Neuronal stem cell (in vitro differentiated cells): ENCODE results near the gene ANKRD27.
"Not testable (repeated sequence)": the region's sequence is repeated elsewhere in the genome, so short reads cannot be mapped to it uniquely, and the experiment has no call there.

ENCODE experiments used
- DNase-seq: peaks from one replicate; pipeline ENCODE4 v3.0.0-alpha.2; 2013; ENCODE audit warnings: low spot score
- H2AFZ ChIP-seq: one replicate; pipeline ENCODE4 v1.6.1; 2013; ENCODE audit warnings: mild to moderate bottlenecking, low read length, inconsistent platforms
- H2AK5ac ChIP-seq: 2 replicates; pipeline ENCODE4 v1.6.1; 2013; ENCODE audit warnings: low read depth, mild to moderate bottlenecking, inconsistent platforms, low read length, moderate library complexity, mixed read lengths
- H2BK120ac ChIP-seq: 2 replicates; pipeline ENCODE4 v1.6.1; 2013; ENCODE audit warnings: low read depth, mild to moderate bottlenecking, inconsistent platforms, low read length, moderate library complexity, mixed read lengths
- H2BK12ac ChIP-seq: one replicate; pipeline ENCODE4 v1.6.1; 2013; ENCODE audit warnings: low read length, inconsistent platforms
- H2BK15ac ChIP-seq: 2 replicates; pipeline ENCODE4 v1.6.1; 2013; ENCODE audit warnings: mild to moderate bottlenecking, low read length, inconsistent platforms, mixed read lengths
- H2BK5ac ChIP-seq: one replicate; pipeline ENCODE4 v1.6.1; 2013; ENCODE audit warnings: inconsistent platforms, mild to moderate bottlenecking, low read length, moderate library complexity
- H3K14ac ChIP-seq: one replicate; pipeline ENCODE4 v1.6.1; 2013; ENCODE audit warnings: low read length, inconsistent platforms
- H3K18ac ChIP-seq: 2 replicates; pipeline ENCODE4 v1.6.1; 2013; ENCODE audit warnings: low read length, inconsistent platforms
- H3K23ac ChIP-seq: 2 replicates; pipeline ENCODE4 v1.6.1; 2013; ENCODE audit warnings: low read depth, mild to moderate bottlenecking, mixed read lengths, low read length, inconsistent platforms; ENCODE audit not compliant: poor library complexity
- H3K27ac ChIP-seq: replicated peaks from 3 replicates; pipeline ENCODE4 v1.5.1; 2013; ENCODE audit warnings: low read length, inconsistent platforms
- H3K27me3 ChIP-seq, 3 experiments: 2 replicates each; pipeline ENCODE4 v1.6.1; 2013; ENCODE audit warnings: low read length in 3 of 3, mild to moderate bottlenecking in 2 of 3, inconsistent platforms in 1 of 3, low read depth in 1 of 3, mixed read lengths in 1 of 3, moderate library complexity in 1 of 3; ENCODE audit not compliant: control insufficient read depth in 3 of 3, insufficient read depth in 3 of 3
- H3K36me3 ChIP-seq, 2 donors: replicated peaks in 1 of 2; 2 replicates each; pipeline ENCODE4 v1.6.1; 2013; ENCODE audit warnings: low read length in 2 of 2; ENCODE audit not compliant: control insufficient read depth in 2 of 2, insufficient read depth in 2 of 2
- H3K4ac ChIP-seq: 2 replicates; pipeline ENCODE4 v1.6.1; 2013; ENCODE audit warnings: inconsistent platforms, mild to moderate bottlenecking, low read length, moderate library complexity
- H3K4me1 ChIP-seq, 2 donors: 1 replicate in 1 of 2; 2 replicates in 1 of 2; pipeline ENCODE4 v1.6.1; 2013; ENCODE audit warnings: low read length in 2 of 2, low read depth in 1 of 2; ENCODE audit not compliant: control insufficient read depth in 2 of 2, insufficient read depth in 1 of 2
- H3K4me2 ChIP-seq: one replicate; pipeline ENCODE4 v1.6.1; 2013; ENCODE audit warnings: mild to moderate bottlenecking, low read length, inconsistent platforms; ENCODE audit not compliant: insufficient read depth, poor library complexity, severe bottlenecking
- H3K4me3 ChIP-seq, 2 donors: 2 replicates each; pipeline ENCODE4 v1.5.1; 2013; ENCODE audit warnings: low read length in 2 of 2, mild to moderate bottlenecking in 2 of 2, inconsistent platforms in 1 of 2, moderate library complexity in 1 of 2
- H3K79me1 ChIP-seq: one replicate; pipeline ENCODE4 v1.6.1; 2013; ENCODE audit warnings: low read depth, mild to moderate bottlenecking, inconsistent platforms, low read length, moderate library complexity
- H3K9ac ChIP-seq: one replicate; pipeline ENCODE4 v1.6.1; 2013; ENCODE audit warnings: mild to moderate bottlenecking, low read depth, low read length, inconsistent platforms; ENCODE audit not compliant: poor library complexity
- H3K9me3 ChIP-seq, 2 donors: replicated peaks in 1 of 2; 2 replicates each; pipeline versions ENCODE3 to v1.6.1; 2013; ENCODE audit warnings: low read length in 2 of 2, mild to moderate bottlenecking in 2 of 2, inconsistent platforms in 1 of 2, low read depth in 1 of 2, mixed read lengths in 1 of 2, moderate library complexity in 1 of 2; ENCODE audit not compliant: control insufficient read depth in 2 of 2, insufficient read depth in 1 of 2
- H4K8ac ChIP-seq: one replicate; pipeline ENCODE4 v1.6.1; 2013; ENCODE audit warnings: low read depth, mild to moderate bottlenecking, inconsistent platforms, low read length, moderate library complexity
- H4K91ac ChIP-seq: one replicate; pipeline ENCODE4 v1.6.1; 2013; ENCODE audit warnings: low read length, low read depth, mild to moderate bottlenecking, inconsistent platforms; ENCODE audit not compliant: poor library complexity
- WGBS, 2 donors: extraction: QIAGEN DNeasy Blood & Tissue Kit; methylation state at CpG; one replicate each; pipeline ENCODE4 v1.1.7; 2013; ENCODE audit warnings: missing lambda C conversion rate in 2 of 2, mixed read lengths in 1 of 2; ENCODE audit not compliant: insufficient read length in 2 of 2, insufficient replicate concordance in 1 of 2; ENCODE audit errors: extremely low coverage in 2 of 2; 5-methylcytosine and 5-hydroxymethylcytosine counted together

ANKRD27 gene

GRCh38 chr19:32594021-32594420 is 81.0 kb downstream of the ANKRD27 start:
- no peak overlapping the region for H2AFZ ChIP-seq
- H2BK5ac ChIP-seq = no peak overlapping the region
- H2BK12ac ChIP-seq = no peak overlapping the region
- H3K27me3 ChIP-seq = no peaks in the 10 kb centered on the region
- H3K9me3 ChIP-seq = peaks cover 0 to 2% of the 10 kb centered on the region in 2 donors
- H3K4me1 ChIP-seq = no peaks in the 10 kb centered on the region
- no peak overlapping the region for H2AK5ac ChIP-seq
- H3K36me3 ChIP-seq = peaks cover 19 to 60% of the 10 kb centered on the region in 2 donors
- no CpG with 5 or more reads among the region's 2 CpGs for WGBS, 2 donors
- H2BK120ac ChIP-seq = no peak overlapping the region
- H3K4me2 ChIP-seq = no peak overlapping the region
- no peak overlapping the region for H4K91ac ChIP-seq
- H3K9ac ChIP-seq = no peak overlapping the region
- no peak overlapping the region for H3K18ac ChIP-seq
- no peak for DNase-seq
- no peak overlapping the region for H3K27ac ChIP-seq
- H3K4me3 ChIP-seq = no peak overlapping the region
- no peak overlapping the region for H3K14ac ChIP-seq
- H3K79me1 ChIP-seq = no peaks in the 10 kb centered on the region
- no peak overlapping the region for H3K4ac ChIP-seq
- H3K23ac ChIP-seq = no peak overlapping the region
- no peak overlapping the region for H4K8ac ChIP-seq
- no peak overlapping the region for H2BK15ac ChIP-seq

- H2BK12ac ChIP-seq, H3K14ac ChIP-seq, H2BK15ac ChIP-seq, H3K9ac ChIP-seq, H3K79me1 ChIP-seq, H3K4me2 ChIP-seq, H2AFZ ChIP-seq, H3K23ac ChIP-seq, H2BK5ac ChIP-seq, H3K4me1 ChIP-seq, H2BK120ac ChIP-seq, H3K27ac ChIP-seq, H3K27me3 ChIP-seq, H3K4me3 ChIP-seq, H3K4ac ChIP-seq, H4K8ac ChIP-seq, H3K18ac ChIP-seq, H4K91ac ChIP-seq, DNase-seq, H2AK5ac ChIP-seq: not testable (repeated sequence)
- WGBS, 2 donors = no CpG with 5 or more reads among the region's 8 CpGs
- H3K36me3 ChIP-seq = peaks cover 14 to 47% of the 10 kb centered on the region in 2 donors
- peaks cover 3 to 13% of the 10 kb centered on the region in 2 donors for H3K9me3 ChIP-seq
These were observed 87.1 kb downstream of the ANKRD27 start for GRCh38 chr19:32587747-32588504.

GRCh38 chr19:32581705-32582179 is 93.2 kb downstream of the ANKRD27 start:
- peak overlapping the region; percentile 98 for H3K23ac ChIP-seq
- peak overlapping the region; percentile 89 for H2BK5ac ChIP-seq
- no peak overlapping the region for H4K8ac ChIP-seq
- H3K9me3 ChIP-seq = peaks cover 3 to 7% of the 10 kb centered on the region in 2 donors
- H3K4ac ChIP-seq = no peak overlapping the region
- H3K27ac ChIP-seq = no peak overlapping the region
- peak overlapping the region; percentile 0 for H2AK5ac ChIP-seq
- H3K9ac ChIP-seq = peak overlapping the region; percentile 95
- H3K4me2 ChIP-seq = peak overlapping the region; percentile 80
- peak overlapping the region; percentile 94 for H3K18ac ChIP-seq
- H2BK120ac ChIP-seq = no peak overlapping the region
- no peak overlapping the region for H4K91ac ChIP-seq
- peak overlapping the region; percentile 67 to 94 for H3K4me3 ChIP-seq
- peak overlapping the region; percentile 100 for H2AFZ ChIP-seq
- no CpG with 5 or more reads among the region's 27 CpGs for WGBS, 2 donors
- H2BK12ac ChIP-seq = no peak overlapping the region
- peak overlapping the region; percentile 75 for H3K14ac ChIP-seq
- H3K36me3 ChIP-seq = peaks cover 17 to 47% of the 10 kb centered on the region in 2 donors
- H3K27me3 ChIP-seq = peaks cover 0 to 4% (median 0%) of the 10 kb centered on the region in 3 experiments
- no peak for DNase-seq
- peaks cover 4% of the 10 kb centered on the region for H3K79me1 ChIP-seq
- no peak overlapping the region for H2BK15ac ChIP-seq
- H3K4me1 ChIP-seq = peaks cover 3 to 4% of the 10 kb centered on the region in 2 donors

- H3K27ac ChIP-seq = no peak within 1 kb of the TSS
- WGBS, 2 donors = no CpG with 5 or more reads among the region's 81 CpGs
These were observed 93.9 kb downstream of the ANKRD27 start, which contains the start of gene PDCD5 for GRCh38 chr19:32580901-32581704. TSS of gene PDCD5 (plus strand) at chr19:32581190. CDS start at chr19:32581262, 72 bp downstream.

More at GRCh38 chr19:32580901-32581704, 93.9 kb downstream of the ANKRD27 start, which contains the start of gene PDCD5:
- H3K9me3 ChIP-seq = peaks cover under 1% of the 10 kb centered on the region in 2 donors
- no peak within 1 kb of the TSS for H4K91ac ChIP-seq
- peak within 1 kb of the TSS; percentile 0 for H2AK5ac ChIP-seq
- peak within 1 kb of the TSS; percentile 42 for H2BK15ac ChIP-seq
- H3K36me3 ChIP-seq = peaks cover 14 to 40% of the 10 kb centered on the region in 2 donors
- peak within 1 kb of the TSS; percentile 100 for H2AFZ ChIP-seq
- peaks cover 3 to 4% of the 10 kb centered on the region in 2 donors for H3K4me1 ChIP-seq
- peaks cover 0 to 4% (median 0%) of the 10 kb centered on the region in 3 experiments for H3K27me3 ChIP-seq
- H3K18ac ChIP-seq = peak within 1 kb of the TSS; percentile 94
- H3K4me3 ChIP-seq = peak within 1 kb of the TSS; percentile 67 to 94
- peak within 1 kb of the TSS; percentile 89 for H2BK5ac ChIP-seq
- DNase-seq = peak; percentile 90
- no peak within 1 kb of the TSS for H3K4ac ChIP-seq
- no peak within 1 kb of the TSS for H2BK12ac ChIP-seq
- H3K14ac ChIP-seq = peak within 1 kb of the TSS; percentile 75
- peak within 1 kb of the TSS; percentile 80 for H3K4me2 ChIP-seq
- no peak within 1 kb of the TSS for H4K8ac ChIP-seq
- peak within 1 kb of the TSS; percentile 68 for H2BK120ac ChIP-seq
- H3K9ac ChIP-seq = peak within 1 kb of the TSS; percentile 95
- peak within 1 kb of the TSS; percentile 98 for H3K23ac ChIP-seq
- H3K79me1 ChIP-seq = peaks cover 4% of the 10 kb centered on the region
